HG02798 (cell line): Measurements from ENCODE around the gene IFRD2.
"Not testable (repeated sequence)": the region's sequence is repeated elsewhere in the genome, so short reads cannot be mapped to it uniquely, and the experiment has no call there.

Source experiments
- ATAC-seq: cut with Tn5 transposase; IDR thresholded peaks from one replicate; pipeline ENCODE4 v1.9.1; 2021; ENCODE audit warnings: mild to moderate bottlenecking; ENCODE audit not compliant: unreplicated experiment, poor library complexity

The IFRD2 gene

GRCh38 chr3:50288387-50289007 lies 3.7 kb downstream of the IFRD2 start:
- ATAC-seq, result no peak

GRCh38 chr3:50287262-50287661 lies 5.0 kb downstream of the IFRD2 start:
- ATAC-seq, result no peak

GRCh38 chr3:50286322-50287227 lies 5.7 kb downstream of the IFRD2 start:
- no peak for ATAC-seq

GRCh38 chr3:50284121-50284520 lies 8.1 kb downstream of the IFRD2 start:
- not testable (repeated sequence) for ATAC-seq

GRCh38 chr3:50279255-50280016 lies 12.8 kb downstream of the IFRD2 start:
- ATAC-seq, result no peak

GRCh38 chr3:50278880-50279224 lies 13.4 kb downstream of the IFRD2 start, which contains the start of gene LSMEM2:
LSMEM2 (plus strand) TSS chr3:50279087; CDS start chr3:50279114, 27 bp downstream.
- no peak for ATAC-seq

- no peak for ATAC-seq
Measured at GRCh38 chr3:50278123-50278879, 13.9 kb downstream of the IFRD2 start.

- no peak for ATAC-seq
Measured at GRCh38 chr3:50276762-50277101, 15.5 kb downstream of the IFRD2 start.

GRCh38 chr3:50275996-50276761 lies 16.1 kb downstream of the IFRD2 start:
- ATAC-seq, result no peak

GRCh38 chr3:50275141-50275995 lies 16.9 kb downstream of the IFRD2 start:
- ATAC-seq, result no peak

- no peak for ATAC-seq
Measured at GRCh38 chr3:50274371-50275104, 17.7 kb downstream of the IFRD2 start.

- no peak for ATAC-seq
Measured at GRCh38 chr3:50273689-50274065, 18.6 kb downstream of the IFRD2 start.

GRCh38 chr3:50272911-50273688 lies 19.1 kb downstream of the IFRD2 start:
- ATAC-seq, result peak; percentile 86

GRCh38 chr3:50272538-50272910 lies 19.7 kb downstream of the IFRD2 start:
- not testable (repeated sequence) for ATAC-seq

GRCh38 chr3:50271314-50271936 lies 20.8 kb downstream of the IFRD2 start:
- no peak for ATAC-seq

- ATAC-seq, result no peak
Measured at GRCh38 chr3:50270422-50271224, 21.6 kb downstream of the IFRD2 start.
